ENCODE measurements around the gene OR2AG1.

DNA sequence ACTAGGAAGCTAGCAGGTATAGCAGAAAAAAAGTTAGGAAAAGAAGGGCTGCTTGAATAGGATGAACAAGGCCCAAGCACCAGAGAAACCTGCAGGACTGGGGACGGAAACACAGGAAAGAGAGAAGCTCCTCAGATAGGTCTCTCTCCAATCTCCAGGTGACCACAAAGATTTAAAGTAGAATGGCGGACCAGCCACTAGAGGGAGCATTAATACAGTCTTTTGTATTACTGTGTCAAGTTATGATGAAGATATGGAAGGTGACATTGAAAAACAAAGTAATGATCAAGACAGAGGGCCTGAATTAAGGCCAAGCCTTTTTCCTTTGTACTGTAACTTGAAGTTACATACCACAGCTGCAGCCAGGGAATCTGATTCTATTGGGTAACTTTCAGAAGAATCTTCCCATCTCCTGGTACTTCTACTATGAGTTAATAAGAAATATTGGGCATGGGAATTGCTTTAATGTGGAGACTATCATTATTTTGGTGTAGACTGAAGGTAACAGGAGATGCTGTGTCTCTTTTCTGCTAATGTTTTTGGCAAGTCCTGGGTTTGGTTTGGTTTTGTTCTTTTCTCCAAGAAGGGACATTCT is 44.9 kb upstream of the OR2AG1 start:
- TF ChIP-seq EZH2 (optimal IDR thresholded peaks at IDR 0.05; ENCODE audit: low read depth, low read length) = no peak
- TF ChIP-seq, protein P1, sequence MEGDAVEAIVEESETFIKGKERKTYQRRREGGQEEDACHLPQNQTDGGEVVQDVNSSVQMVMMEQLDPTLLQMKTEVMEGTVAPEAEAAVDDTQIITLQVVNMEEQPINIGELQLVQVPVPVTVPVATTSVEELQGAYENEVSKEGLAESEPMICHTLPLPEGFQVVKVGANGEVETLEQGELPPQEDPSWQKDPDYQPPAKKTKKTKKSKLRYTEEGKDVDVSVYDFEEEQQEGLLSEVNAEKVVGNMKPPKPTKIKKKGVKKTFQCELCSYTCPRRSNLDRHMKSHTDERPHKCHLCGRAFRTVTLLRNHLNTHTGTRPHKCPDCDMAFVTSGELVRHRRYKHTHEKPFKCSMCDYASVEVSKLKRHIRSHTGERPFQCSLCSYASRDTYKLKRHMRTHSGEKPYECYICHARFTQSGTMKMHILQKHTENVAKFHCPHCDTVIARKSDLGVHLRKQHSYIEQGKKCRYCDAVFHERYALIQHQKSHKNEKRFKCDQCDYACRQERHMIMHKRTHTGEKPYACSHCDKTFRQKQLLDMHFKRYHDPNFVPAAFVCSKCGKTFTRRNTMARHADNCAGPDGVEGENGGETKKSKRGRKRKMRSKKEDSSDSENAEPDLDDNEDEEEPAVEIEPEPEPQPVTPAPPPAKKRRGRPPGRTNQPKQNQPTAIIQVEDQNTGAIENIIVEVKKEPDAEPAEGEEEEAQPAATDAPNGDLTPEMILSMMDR (IDR thresholded peaks at IDR 0.05; ENCODE audit: low read length) = peak; percentile 74

Data from MM.1S (cell line).